Adipocyte (in vitro differentiated cells): ENCODE data around the gene VTI1B.
A peak's percentile ranks its signal among the peaks of the same experiment; 100 is the strongest.
"Not testable (repeated sequence)": the region's sequence is repeated elsewhere in the genome, so short reads cannot be mapped to it uniquely, and the experiment has no call there.

Experiments
- DNase-seq: peaks from one replicate; pipeline ENCODE4 v3.0.0-alpha.2; 2015; ENCODE audit warnings: low read depth
- H3K27me3 ChIP-seq: replicated peaks from 2 replicates; pipeline ENCODE4 v1.7.0; 2013; ENCODE audit warnings: mild to moderate bottlenecking, low read length, moderate library complexity; ENCODE audit not compliant: control insufficient read depth, insufficient read depth
- H3K36me3 ChIP-seq: 2 replicates; pipeline ENCODE4 v1.7.0; 2013; ENCODE audit warnings: low read length, mild to moderate bottlenecking, moderate library complexity; ENCODE audit not compliant: control insufficient read depth, insufficient read depth, severe bottlenecking
- H3K4me1 ChIP-seq: 2 replicates; pipeline ENCODE4 v1.7.0; 2013; ENCODE audit warnings: mild to moderate bottlenecking, low read length, moderate library complexity; ENCODE audit not compliant: control insufficient read depth, insufficient read depth
- H3K4me3 ChIP-seq: 2 replicates; pipeline ENCODE4 v1.7.0; 2013; ENCODE audit warnings: mild to moderate bottlenecking, low read length, moderate library complexity
- H3K9ac ChIP-seq: 2 replicates; pipeline ENCODE4 v1.7.0; 2013; ENCODE audit warnings: mild to moderate bottlenecking, low read length, moderate library complexity
- H3K9me3 ChIP-seq: 2 replicates; pipeline ENCODE4 v1.7.0; 2013; ENCODE audit warnings: mild to moderate bottlenecking, low read length, moderate library complexity; ENCODE audit not compliant: control insufficient read depth

Gene VTI1B

DNA sequence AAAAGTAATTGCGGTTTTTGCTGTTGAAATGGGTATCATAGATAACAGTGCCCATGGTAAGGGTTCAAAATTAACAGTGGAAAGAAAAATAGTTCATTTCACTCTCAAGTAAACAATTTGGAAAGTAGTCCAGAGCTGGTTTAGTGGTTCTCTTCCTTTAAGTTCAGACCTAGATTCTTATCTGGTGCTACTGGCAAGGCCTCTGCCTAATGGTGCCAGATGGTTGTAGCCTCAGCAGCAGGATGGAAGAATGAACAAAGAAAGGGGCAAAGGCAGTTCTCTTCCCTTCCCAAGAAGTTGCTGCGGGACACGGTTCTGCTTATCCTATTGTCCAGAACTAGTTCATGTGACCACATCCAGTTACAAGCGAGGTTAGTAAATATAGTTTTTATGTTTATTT lies 44.2 kb downstream of the VTI1B start:
- H3K27me3 ChIP-seq: no peaks in the 10 kb centered on the region
- no peak for DNase-seq
- no peaks in the 10 kb centered on the region for H3K36me3 ChIP-seq
- no peak overlapping the region for H3K4me3 ChIP-seq
- no peaks in the 10 kb centered on the region for H3K4me1 ChIP-seq
- H3K9me3 ChIP-seq: no peaks in the 10 kb centered on the region
- H3K9ac ChIP-seq: no peak overlapping the region

DNA sequence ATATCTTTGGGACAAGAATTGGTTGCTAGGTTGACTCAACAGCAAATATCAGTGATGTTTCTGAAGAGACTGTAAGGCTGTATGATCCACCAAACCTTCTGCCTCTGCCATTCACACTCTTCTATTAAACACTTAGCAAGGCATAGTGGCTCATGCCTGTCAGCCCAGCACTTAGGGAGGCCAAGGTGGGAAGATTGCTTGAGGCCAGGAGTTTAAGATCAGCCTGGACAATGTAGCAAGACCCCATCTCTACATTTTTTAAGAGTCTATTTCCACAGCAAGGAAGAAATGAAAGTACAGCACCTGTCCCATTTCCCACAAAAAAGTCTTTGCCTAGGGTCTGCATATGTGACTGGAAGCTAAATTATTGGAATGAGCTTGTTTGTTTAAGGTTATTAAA lies 46.9 kb downstream of the VTI1B start:
- DNase-seq: no peak
- H3K4me1 ChIP-seq: peaks cover 19% of the 10 kb centered on the region
- no peaks in the 10 kb centered on the region for H3K36me3 ChIP-seq
- no peaks in the 10 kb centered on the region for H3K9me3 ChIP-seq
- no peak overlapping the region for H3K4me3 ChIP-seq
- no peak overlapping the region for H3K9ac ChIP-seq
- no peaks in the 10 kb centered on the region for H3K27me3 ChIP-seq

DNA sequence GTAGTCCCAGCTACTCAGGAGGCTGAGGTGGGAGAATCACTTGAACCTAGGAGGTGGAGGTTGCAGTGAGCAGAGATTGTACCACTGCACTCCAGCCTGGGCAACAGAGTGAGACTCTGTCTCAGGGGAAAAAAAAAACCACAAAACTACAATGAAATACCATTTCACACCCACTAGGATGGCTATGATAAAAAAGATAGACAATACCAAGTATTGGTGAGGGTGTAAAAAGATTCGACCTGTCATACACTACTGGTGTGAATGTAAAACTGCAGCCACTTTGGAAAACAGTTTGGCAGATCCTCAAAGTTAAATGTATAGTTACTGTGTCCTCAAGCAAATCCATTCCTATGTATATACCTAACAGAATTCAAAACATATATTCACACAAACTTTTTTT lies 48.3 kb downstream of the VTI1B start:
- not testable (repeated sequence) for H3K9me3 ChIP-seq, H3K27me3 ChIP-seq, H3K4me3 ChIP-seq, H3K9ac ChIP-seq, H3K36me3 ChIP-seq, DNase-seq
- peaks cover 25% of the 10 kb centered on the region for H3K4me1 ChIP-seq

DNA sequence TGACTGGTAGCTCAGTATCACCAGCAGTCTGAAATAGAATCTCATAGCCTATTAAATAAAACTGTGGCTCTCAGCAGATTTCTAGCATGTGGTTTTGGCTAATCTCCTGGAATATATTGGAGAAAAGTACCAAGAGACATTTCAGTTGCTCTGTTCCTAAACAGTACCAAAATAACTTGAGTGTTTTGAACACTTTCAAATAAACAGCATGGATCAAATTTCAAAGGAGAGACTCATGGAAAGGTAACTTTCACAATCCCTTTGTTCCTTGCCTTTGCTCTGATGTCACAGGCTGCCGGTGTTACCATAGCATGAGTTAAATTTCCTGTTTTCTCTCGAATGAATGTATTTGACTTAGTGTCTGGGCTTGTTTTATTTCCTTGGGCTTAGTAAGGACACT lies 51.3 kb downstream of the VTI1B start:
- H3K4me3 ChIP-seq: peak overlapping the region; percentile 44
- DNase-seq: peak; percentile 35

DNA sequence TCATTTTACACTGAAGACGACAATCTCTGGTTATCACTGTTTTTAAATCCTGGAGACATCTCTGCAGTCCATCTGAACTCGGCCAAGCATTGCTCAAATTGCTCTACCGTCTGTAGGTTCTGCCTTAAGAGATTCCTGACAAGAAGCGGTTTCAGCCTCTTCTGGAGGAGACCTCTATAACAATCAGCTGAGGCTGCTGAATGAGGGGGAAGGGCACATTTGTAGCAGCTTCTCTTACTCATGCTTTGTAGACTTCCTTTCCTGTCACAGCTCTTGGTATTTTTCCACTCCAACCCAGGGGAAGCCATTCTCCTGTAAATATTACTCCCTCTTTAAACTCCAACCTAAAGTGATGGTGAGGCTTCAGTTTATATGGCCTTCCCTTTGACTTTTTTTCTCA lies 51.8 kb downstream of the VTI1B start:
- Histone ChIP-seq H3K36me3 (no peaks in the 10 kb centered on the region), H3K4me3 (peak overlapping the region; percentile 44), H3K9me3 (no peaks in the 10 kb centered on the region), H3K4me1 (peaks cover 33% of the 10 kb centered on the region), H3K9ac (peak overlapping the region; percentile 60), H3K27me3 (no peaks in the 10 kb centered on the region)
- peak; percentile 68 for DNase-seq

More for the DNA sequence above, 51.3 kb downstream of the VTI1B start:
- H3K9me3 ChIP-seq: no peaks in the 10 kb centered on the region
- no peaks in the 10 kb centered on the region for H3K27me3 ChIP-seq
- H3K9ac ChIP-seq: peak overlapping the region; percentile 60
- H3K36me3 ChIP-seq: no peaks in the 10 kb centered on the region
- H3K4me1 ChIP-seq: peaks cover 33% of the 10 kb centered on the region

DNA sequence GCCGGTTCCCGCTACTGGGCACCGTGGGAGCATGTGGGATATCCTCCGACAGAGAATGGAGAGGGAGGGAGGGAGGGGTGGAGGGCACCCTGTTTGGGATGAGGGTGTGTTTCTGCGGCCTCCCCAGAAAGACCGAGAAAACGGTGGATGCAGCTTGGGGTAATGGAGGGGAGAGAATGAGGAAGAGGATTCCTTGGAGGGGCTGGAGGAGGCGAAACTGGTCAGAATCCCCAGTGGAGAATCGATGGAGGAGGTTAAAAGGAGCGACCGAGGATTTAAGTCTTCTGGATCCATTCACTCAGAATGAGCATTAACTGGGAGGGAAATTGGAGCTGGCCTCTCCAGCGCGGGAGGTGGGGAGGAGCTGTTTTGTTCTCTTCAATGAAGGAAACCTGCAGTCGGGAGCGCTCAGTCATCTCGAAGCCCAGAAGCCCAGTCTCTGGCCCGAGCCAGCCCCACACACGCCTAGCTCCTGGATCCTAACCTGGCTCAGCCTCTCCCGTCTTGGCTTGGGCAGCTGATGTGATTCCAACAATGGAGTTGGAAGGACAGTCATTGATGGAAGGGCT lies 54.1 kb downstream of the VTI1B start:
- Histone ChIP-seq H3K27me3 (no peaks in the 10 kb centered on the region), H3K9me3 (no peaks in the 10 kb centered on the region), H3K36me3 (no peaks in the 10 kb centered on the region), H3K4me1 (peaks cover 33% of the 10 kb centered on the region), H3K4me3 (peak overlapping the region; percentile 82), H3K9ac (peak overlapping the region; percentile 67)
- peak; percentile 21 for DNase-seq

DNA sequence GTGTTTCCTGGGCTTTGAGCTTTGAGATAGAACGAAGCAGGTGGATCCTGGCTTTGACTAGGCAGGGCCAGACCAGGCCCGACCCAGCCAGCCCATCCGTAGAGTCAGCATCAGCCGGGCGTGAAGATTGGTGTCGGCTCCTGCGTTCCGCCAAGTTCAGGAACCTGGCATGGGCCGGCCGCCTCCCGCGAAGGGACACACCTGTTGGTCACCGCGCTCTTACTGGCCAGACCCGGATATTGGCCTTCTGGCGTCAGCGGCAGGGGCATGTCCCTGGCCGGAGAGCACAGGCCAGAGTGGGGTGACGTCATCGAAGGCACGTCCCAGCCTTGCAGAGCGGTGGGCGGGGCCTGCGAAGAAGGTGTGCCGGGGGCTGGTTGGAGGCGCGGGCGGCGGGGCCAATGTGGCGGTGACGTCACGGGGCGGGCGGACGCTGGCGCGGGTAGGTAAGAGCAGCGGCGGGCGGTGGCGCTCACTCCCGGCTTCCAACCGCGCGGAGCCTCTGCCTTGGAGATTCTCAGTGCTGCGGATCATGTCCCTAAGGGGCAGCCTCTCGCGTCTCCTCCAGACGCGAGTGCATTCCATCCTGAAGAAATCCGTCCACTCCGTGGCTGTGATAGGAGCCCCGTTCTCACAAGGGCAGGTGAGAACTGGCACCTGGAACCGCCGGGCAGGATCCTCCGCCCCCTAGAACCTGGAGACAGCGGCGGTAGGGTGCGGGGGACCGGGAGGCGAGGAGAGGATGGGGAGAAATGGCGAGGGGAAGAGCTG lies 54.8 kb downstream of the VTI1B start, which contains the start of gene ARG2:
TSS of gene ARG2 (plus strand) at position 475 of the 771 bp plus-strand sequence. CDS start at position 533, 58 bp downstream.
- H3K4me3 ChIP-seq: peak within 1 kb of the TSS; percentile 82
- H3K36me3 ChIP-seq: no peaks in the 10 kb centered on the region
- H3K27me3 ChIP-seq: no peaks in the 10 kb centered on the region
- H3K9me3 ChIP-seq: no peaks in the 10 kb centered on the region
- peak within 1 kb of the TSS; percentile 67 for H3K9ac ChIP-seq
- DNase-seq: peak; percentile 95
- H3K4me1 ChIP-seq: peaks cover 32% of the 10 kb centered on the region

DNA sequence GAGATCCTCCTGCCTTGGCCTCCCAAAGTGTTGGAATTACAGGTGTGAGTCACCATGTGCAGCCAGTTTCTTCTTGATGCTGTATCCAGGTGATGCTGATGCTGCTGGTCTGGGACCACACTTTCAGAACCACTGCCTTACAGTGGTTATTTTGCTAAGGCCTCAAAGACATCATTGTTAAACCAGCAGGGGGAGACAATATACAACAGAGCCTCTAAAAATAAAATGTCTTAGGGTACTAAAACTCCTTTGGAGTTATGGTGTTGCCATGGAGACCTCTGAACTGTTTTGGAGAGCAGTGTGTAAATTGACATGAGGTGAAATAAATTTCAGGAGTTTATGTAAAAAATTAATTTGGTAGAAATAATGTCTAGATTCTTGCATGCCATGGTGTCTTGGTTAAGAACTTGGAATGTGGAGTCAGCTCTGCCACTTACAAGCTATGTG lies 55.8 kb downstream of the VTI1B start:
- Histone ChIP-seq H3K4me1 (peaks cover 25% of the 10 kb centered on the region), H3K9me3 (no peaks in the 10 kb centered on the region), H3K9ac (no peak overlapping the region), H3K36me3 (no peaks in the 10 kb centered on the region), H3K4me3 (no peak overlapping the region), H3K27me3 (no peaks in the 10 kb centered on the region)
- DNase-seq: peak; percentile 94

DNA sequence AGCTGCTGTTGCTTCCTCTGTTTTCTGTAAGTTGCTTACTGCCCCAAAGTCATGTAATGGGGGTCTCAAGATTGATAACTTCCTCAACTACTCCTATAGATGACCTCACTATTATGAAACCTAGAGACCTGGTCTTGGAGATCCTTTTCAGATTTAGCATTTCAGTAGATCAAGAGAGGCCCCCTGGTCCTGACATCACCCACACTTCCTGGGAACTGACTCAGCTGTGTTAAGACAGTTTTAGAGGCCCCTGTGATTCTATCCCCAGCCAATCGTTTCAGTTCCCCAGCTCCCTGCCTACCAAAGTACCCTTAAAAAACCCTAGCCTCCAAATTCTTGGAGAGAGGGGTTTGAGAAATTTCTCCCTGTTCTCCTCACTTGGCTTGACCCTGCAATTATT lies 63.9 kb downstream of the VTI1B start:
- Histone ChIP-seq H3K4me1 (no peaks in the 10 kb centered on the region), H3K4me3 (no peak overlapping the region), H3K27me3 (peaks cover 10% of the 10 kb centered on the region), H3K9ac (no peak overlapping the region), H3K36me3 (no peaks in the 10 kb centered on the region), H3K9me3 (no peaks in the 10 kb centered on the region)
- DNase-seq: no peak

DNA sequence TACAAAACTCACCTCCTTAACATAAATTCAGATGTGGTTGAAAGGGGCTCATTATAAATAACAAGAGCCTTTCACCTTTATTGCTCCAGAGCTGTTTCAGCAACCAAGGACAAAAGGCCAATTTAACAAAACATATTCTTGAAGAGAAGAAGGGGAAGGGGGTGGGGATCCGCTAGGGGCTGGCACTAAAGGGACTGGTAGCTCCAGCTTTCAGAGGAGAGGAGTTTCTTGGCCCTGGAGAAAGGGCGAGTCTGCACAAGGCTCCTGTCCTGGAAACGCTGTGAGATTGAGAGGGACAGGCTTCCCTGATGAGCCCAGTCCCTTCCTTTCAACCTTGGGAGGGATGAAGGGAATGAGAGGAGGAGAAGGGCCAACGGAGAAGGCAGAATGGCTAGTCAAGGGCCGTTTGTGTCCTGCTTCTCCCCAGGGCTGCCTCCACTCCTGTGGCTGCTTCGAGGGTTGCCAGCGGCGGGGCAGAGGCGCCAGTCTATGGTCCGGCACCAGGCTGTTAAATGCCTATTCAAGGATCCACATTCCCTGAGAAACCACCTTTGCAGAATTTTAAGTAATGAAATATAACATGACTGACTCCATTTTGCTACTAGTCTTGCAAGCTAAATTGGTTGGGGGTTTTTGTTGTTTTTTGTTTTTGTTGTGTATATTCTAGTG lies 64.7 kb downstream of the VTI1B start:
- Histone ChIP-seq H3K9me3 (no peaks in the 10 kb centered on the region), H3K9ac (no peak overlapping the region), H3K4me1 (no peaks in the 10 kb centered on the region), H3K36me3 (no peaks in the 10 kb centered on the region), H3K27me3 (peaks cover 10% of the 10 kb centered on the region), H3K4me3 (no peak overlapping the region)
- no peak for DNase-seq

DNA sequence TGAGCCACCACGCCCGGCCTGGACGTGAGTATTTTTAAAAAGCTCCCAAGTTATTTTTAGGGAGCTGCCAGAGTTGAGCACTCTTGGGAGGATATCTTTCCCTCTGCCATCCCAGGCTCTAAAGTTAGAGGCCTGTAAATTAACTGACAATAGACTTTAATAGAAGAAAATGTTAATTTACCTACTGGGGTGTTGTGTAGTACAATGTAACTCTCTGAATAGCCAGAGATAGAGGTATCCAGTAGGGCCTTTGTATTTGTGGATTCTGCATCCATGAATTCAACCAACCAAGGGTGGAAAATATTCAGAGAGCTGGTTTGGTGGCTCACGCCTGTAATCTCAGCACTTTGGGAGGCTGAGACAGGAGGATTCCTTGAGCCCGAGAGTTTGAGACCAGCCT lies 66.8 kb downstream of the VTI1B start:
- H3K4me1 ChIP-seq: peaks cover 3% of the 10 kb centered on the region
- no peaks in the 10 kb centered on the region for H3K9me3 ChIP-seq
- H3K4me3 ChIP-seq: no peak overlapping the region
- peaks cover 10% of the 10 kb centered on the region for H3K27me3 ChIP-seq
- no peak for DNase-seq
- H3K36me3 ChIP-seq: no peaks in the 10 kb centered on the region
- no peak overlapping the region for H3K9ac ChIP-seq
